COLO668 (cell line): ENCODE results near the gene MYF5.
"Not testable (repeated sequence)": the region's sequence is repeated elsewhere in the genome, so short reads cannot be mapped to it uniquely, and the experiment has no call there.

Source experiments
- DNase-seq: peaks from one replicate; lab custom pipeline; 2025; ENCODE audit not compliant: unreplicated experiment; lab: John Stamatoyannopoulos, UW

MYF5 gene

GRCh38 chr12:80716696-80717469 lies at the start of gene MYF5:
Gene MYF5, plus strand, starts transcription at chr12:80716912. Its CDS starts 152 bp downstream, at chr12:80717064.
- no peak for DNase-seq

DNA sequence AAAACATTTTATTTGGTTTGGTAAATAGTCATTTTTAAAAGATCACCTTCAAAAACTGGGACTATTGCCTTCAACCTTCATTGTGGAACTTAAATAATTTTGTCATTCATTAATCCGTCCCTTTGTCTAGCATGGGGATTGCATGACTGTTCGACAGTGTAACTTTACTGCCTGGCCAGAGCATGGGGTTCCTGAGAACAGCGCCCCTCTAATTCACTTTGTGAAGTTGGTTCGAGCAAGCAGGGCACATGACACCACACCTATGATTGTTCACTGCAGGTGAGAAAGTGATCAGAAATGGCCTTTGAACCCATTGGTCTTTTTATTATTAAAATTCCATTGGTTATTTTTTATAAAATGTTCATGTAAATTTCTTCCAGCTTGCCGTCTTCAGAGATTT lies 46.5 kb upstream of the MYF5 start:
- DNase-seq, result no peak

GRCh38 chr12:80676042-80676636 lies 40.6 kb upstream of the MYF5 start:
- not testable (repeated sequence) for DNase-seq

DNA sequence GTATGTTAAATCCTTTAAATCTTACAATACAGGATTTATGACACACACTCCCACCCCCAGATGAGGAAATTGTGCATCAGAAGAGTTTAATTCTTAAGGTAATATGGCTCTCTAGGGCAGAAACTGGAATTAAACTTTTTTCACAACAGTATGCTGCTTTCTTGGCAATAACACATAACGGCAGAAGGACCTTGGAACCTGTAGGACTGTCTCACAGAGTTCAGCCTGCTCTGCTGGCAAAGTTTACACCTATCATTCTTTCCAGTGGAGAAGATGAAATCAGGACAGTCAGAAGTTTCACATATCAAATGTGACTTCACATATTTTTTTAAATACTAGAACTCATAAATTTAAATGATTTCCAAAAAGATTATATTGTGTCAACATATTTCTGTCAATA lies 39.9 kb upstream of the MYF5 start:
- DNase-seq, result no peak

- DNase-seq, result no peak
Measured at GRCh38 chr12:80677994-80678393, 38.7 kb upstream of the MYF5 start.

GRCh38 chr12:80679346-80680131 lies 37.2 kb upstream of the MYF5 start:
- DNase-seq, result no peak

GRCh38 chr12:80681287-80681686 lies 35.4 kb upstream of the MYF5 start:
- no peak for DNase-seq

DNA sequence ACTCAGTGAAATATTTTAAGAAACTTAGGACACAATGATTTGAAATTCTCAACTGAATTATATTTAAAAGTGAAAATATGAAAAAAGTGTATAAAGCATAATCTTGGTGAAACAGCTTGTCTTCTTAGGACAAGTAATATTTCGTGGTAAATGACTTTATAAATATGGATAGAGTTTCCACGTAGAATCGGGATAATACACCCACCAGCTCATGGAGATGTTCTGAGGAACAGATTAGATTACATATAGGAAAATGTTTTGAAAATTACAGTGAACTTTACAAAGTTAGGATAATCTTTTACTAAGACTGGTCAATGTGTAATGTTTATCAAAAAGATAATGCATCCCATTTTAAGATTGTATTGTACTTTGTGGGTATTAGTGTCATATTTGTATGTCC lies 34.9 kb upstream of the MYF5 start:
- no peak for DNase-seq

GRCh38 chr12:80684077-80684495 lies 32.6 kb upstream of the MYF5 start:
- DNase-seq, result no peak

DNA sequence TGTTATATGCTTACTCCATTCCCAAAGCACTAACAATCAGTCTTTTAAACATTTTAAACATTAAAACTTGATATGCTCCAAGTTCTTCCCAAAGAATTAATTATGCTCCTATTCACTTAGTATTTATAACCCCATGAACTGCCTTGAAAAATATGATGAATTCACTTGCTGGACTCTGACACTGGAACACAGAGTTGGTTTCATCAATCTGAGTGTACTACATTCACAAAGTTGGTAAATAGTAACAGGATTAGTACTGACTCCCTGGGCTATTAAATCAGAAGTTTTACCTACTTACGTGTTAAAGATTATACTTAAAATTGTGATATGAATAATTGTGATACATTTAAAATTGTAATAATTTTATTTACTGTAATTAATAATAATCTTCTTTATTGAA lies 26.6 kb upstream of the MYF5 start:
- DNase-seq, result no peak

DNA sequence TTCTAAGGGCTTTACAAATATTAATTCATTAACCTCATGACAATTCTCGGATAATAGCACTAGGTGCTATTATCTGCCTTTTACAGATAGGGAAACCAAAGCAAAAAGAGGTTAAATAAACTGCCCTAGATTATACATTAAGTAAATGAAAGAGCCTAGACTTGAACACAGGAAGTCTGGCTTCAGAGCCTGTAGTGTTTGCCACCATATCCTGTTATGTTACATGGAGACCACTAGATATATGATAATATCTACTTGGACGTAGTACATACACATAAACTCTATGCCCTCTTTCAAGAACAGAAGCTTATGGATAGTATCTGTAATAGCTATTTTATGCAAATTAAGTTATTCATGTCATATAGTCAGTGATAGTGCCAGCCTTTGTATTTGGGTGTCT lies 26.2 kb upstream of the MYF5 start:
- DNase-seq, result no peak

DNA sequence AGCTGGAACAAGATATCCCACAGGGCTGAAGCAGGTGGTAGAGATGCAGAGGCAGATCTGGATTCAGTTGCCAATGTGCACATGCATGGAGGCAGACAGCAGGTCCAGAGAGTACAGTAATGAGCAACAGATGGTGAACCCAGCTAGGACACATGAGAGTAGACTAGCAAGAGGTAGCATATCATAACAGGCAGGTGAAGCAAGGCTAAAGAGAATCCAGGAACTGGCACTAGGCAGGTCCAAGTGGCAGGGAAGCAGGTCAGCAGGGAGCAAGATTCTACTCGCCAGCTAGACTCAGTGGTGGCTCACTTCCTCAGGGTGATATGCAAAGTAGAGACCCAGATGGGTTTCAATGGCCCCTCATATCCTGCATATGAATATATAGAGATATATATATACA lies 24.6 kb upstream of the MYF5 start:
- no peak for DNase-seq

DNA sequence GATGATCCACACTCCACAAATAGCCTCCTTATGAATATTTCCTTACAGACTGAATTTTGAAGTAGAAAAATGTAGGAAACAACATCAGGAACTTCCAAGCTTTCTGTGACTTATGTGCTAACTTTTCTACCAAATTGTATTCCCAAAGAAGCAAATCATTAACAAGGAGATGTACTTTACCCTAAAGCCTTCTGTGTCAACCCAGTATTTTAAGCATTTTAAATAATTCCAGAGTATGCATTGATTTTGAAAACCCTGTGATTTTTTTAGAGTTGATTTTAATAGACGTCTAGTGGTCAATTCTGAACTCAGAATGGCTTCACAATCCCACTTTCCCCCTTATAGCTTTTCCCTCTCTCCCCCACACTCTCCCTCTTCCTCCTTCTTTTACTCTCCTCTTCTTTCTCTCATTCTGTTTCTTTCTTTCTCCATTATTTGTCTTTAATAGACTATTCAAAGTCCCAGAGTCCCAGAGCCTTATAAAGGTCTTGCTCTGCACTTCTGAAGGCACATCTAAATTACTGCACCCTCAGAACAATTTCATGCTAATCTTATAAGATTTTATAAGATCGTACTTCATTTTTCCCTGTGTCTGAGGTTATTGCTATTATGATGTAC lies 19.3 kb upstream of the MYF5 start:
- DNase-seq, result no peak

- DNase-seq, result no peak
Measured at GRCh38 chr12:80698256-80698655, 18.5 kb upstream of the MYF5 start.

- no peak for DNase-seq
Measured at GRCh38 chr12:80698847-80699542, 17.7 kb upstream of the MYF5 start.

- DNase-seq, result no peak
Measured at GRCh38 chr12:80700327-80700726, 16.4 kb upstream of the MYF5 start.

DNA sequence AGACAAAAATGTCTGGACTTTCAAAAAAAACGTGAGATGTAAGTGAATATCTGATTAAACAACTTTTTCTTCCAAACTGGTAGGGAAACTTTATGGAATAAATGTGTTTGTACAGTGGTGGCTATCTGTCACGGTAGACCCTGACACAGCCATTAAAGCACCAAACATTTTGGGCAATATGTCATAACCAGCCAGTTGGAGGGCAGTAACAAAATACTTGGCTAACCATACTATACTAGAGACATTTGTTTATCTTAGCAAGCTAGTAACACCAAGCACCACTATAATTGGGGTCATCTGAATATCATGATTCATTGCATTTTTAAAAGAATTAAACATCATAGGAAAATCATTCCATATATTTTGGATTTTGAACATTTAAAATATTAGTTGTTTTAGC lies 15.3 kb upstream of the MYF5 start:
- no peak for DNase-seq

- DNase-seq, result no peak
Measured at GRCh38 chr12:80702889-80703805, 13.6 kb upstream of the MYF5 start.

DNA sequence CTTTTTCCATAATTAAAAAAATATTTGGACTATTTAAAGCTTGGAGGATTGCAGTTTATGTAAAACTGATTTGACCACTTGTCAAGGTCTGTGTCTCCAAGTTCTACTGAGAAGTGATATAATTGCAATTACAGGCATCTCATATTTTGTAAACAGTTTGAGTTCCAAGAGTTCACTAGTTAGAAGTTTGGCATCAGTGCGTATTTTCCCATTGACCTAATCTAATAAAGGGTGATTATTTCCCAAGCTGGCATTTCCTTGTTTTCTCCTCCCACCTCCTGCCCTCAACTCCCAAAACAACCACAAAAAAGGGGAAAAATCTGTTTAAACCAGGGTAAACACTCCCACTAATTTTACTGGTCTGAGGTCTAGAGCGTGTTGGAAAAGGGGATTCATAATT lies 12.3 kb upstream of the MYF5 start:
- no peak for DNase-seq
